Thoracic aorta endothelial cell (primary cell): ENCODE data around the gene ZC3H18. TPM values are rescaled to one million over a fixed set of nuclear protein-coding genes. Genes with fewer than 3 reads are reported as not detected.

Source experiments
- total RNA-seq: library from RNA; depleted of rRNA; stranded (reverse); fragments of >200 nt; gene quantifications from 2 replicates; pipeline ENCODE4 v1.2.3, GENCODE V29; 2012

Gene ZC3H18
- 22.9 and 25.0 TPM in 2 replicates for total RNA-seq

GRCh38 chr16:88569985-88570690, at the start of gene ZC3H18:
ZC3H18 (plus strand) TSS chr16:88570403; CDS start chr16:88577124, 6,721 bp downstream.

GRCh38 chr16:88638323-88639230, 68.4 kb downstream of the ZC3H18 start, which contains the start of gene IL17C:
IL17C (plus strand) TSS chr16:88638572; CDS start chr16:88638642, 70 bp downstream.

GRCh38 chr16:88650749-88651275, 80.6 kb downstream of the ZC3H18 start, which contains the start of gene CYBA:
CYBA (minus strand) TSS chr16:88651053; CDS start chr16:88651013, 40 bp downstream.

GRCh38 chr16:88662843-88663606, 92.8 kb downstream of the ZC3H18 start, which contains the start of gene MVD:
MVD (minus strand) TSS chr16:88663091; CDS start chr16:88663080, 11 bp downstream.

Other genes starting within 250 kb of the ZC3H18 start
- gene ZNF469, start 187.4 kb upstream of the ZC3H18 start, total RNA-seq, result 2.1 and 2.7 TPM in 2 replicates
- 3.5 and 4.7 TPM in 2 replicates for gene ZFPM1, start 117.1 kb upstream of the ZC3H18 start, total RNA-seq
- not detected in 2 replicates for gene IL17C, start 68.2 kb downstream of the ZC3H18 start, total RNA-seq
- 48.4 and 64.0 TPM in 2 replicates for gene CYBA, start 80.7 kb downstream of the ZC3H18 start, total RNA-seq
- 39.1 and 72.0 TPM in 2 replicates for gene MVD, start 92.7 kb downstream of the ZC3H18 start, total RNA-seq
- gene SNAI3, start 116.1 kb downstream of the ZC3H18 start, total RNA-seq, result 0.13 TPM in 1 of 2 replicates, not detected in the other
- gene RNF166, start 136.0 kb downstream of the ZC3H18 start, total RNA-seq, result 17.7 and 20.2 TPM in 2 replicates
- 23.7 and 27.6 TPM in 2 replicates for gene CTU2, start 136.1 kb downstream of the ZC3H18 start, total RNA-seq
- gene PIEZO1, start 214.8 kb downstream of the ZC3H18 start, total RNA-seq, result 170 and 208 TPM in 2 replicates
- 12.9 and 23.9 TPM in 2 replicates for gene CDT1, start 233.4 kb downstream of the ZC3H18 start, total RNA-seq
- 89.5 and 105 TPM in 2 replicates for gene APRT, start 241.5 kb downstream of the ZC3H18 start, total RNA-seq